Parathyroid adenoma (tissue), 2 donors: ENCODE data around the gene ORC6.

Experiments used
- H2AFZ ChIP-seq: fragments of 300-600 bp; sonication (generic); one replicate; pipeline ENCODE4 v1.7.0; 2017; ENCODE audit warnings: antibody characterized with exemption, mild to moderate bottlenecking
- H3K27ac ChIP-seq: fragments of 300-600 bp; sonication (generic); one replicate; pipeline ENCODE4 v1.7.0; 2017
- H3K27me3 ChIP-seq: fragments of 300-600 bp; sonication (generic); one replicate; pipeline ENCODE4 v1.7.0; 2017; ENCODE audit warnings: low read length; ENCODE audit not compliant: control insufficient read depth, insufficient read depth
- H3K36me3 ChIP-seq: fragments of 300-600 bp; sonication (generic); one replicate; pipeline ENCODE4 v1.7.0; 2017; ENCODE audit warnings: low read length; ENCODE audit not compliant: control insufficient read depth, insufficient read depth
- H3K4me1 ChIP-seq: fragments of 300-600 bp; sonication (generic); one replicate; pipeline ENCODE4 v1.7.0; 2017; ENCODE audit warnings: control low read depth
- H3K4me2 ChIP-seq: fragments of 300-600 bp; sonication (generic); one replicate; pipeline ENCODE4 v1.7.0; 2017; ENCODE audit warnings: low read length
- H3K4me3 ChIP-seq: fragments of 300-600 bp; sonication (generic); one replicate; pipeline ENCODE4 v1.7.0; 2017; ENCODE audit warnings: low read depth, low read length
- H3K79me2 ChIP-seq: fragments of 300-600 bp; sonication (generic); one replicate; pipeline ENCODE4 v1.7.0; 2017; ENCODE audit warnings: control low read depth
- H3K9ac ChIP-seq: fragments of 300-600 bp; sonication (generic); one replicate; pipeline ENCODE4 v1.7.0; 2017; ENCODE audit warnings: mild to moderate bottlenecking
- H3K9me3 ChIP-seq: fragments of 300-600 bp; sonication (generic); one replicate; pipeline ENCODE4 v1.7.0; 2017; ENCODE audit warnings: low read length; ENCODE audit not compliant: control insufficient read depth
- TF ChIP-seq, protein P1 (sequence below): fragments of 300-600 bp; sonication (generic); IDR thresholded peaks from one replicate; pipeline ENCODE4 v1.7.0; 2017; ENCODE audit warnings: antibody characterized with exemption, mild to moderate bottlenecking
- donor health status: primary hyperparathyroidism.

Gene ORC6, protein sequence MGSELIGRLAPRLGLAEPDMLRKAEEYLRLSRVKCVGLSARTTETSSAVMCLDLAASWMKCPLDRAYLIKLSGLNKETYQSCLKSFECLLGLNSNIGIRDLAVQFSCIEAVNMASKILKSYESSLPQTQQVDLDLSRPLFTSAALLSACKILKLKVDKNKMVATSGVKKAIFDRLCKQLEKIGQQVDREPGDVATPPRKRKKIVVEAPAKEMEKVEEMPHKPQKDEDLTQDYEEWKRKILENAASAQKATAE

DNA sequence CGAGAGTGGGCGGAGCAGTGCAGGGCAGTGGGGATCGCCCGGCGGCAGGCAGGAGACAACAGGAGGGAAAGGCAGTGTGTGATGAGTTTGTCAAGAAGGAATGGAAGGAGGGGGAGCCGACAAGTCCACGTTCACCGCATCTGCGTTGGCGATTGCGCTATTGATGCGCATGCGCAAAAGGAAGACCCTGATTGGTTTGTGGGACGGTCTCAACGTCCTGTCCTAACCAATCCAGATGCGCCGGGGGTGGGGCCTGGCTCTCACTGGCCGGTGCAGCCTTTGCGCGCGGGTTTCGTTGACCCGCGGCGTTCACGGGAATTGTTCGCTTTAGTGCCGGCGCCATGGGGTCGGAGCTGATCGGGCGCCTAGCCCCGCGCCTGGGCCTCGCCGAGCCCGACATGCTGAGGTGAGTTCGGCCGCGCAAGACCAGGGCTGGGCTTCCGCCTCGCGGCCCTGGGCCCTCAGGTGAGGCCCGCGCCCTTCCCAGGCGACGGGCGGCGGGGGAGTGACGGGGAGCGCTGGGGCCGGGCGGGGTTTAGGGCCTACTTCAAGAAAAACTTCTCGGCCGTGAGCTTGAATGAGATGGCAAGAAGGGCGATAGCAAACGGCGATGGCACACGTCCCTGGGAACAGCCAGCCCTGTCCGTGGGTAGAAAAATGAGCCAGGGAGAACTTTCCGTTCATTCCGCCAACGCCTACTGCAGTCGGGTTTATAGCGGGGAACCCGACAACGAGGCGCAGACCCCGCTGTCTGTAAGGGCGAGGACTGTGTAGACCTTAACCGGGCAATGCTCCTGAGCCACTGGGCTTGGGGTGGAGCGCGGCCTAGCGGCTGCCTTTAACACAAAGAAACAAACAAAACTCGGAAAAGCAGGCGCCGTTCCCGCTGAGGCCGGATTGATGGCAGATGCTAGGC is at the start of gene ORC6:
Gene ORC6, plus strand, starts transcription at position 295 of the 916 bp plus-strand sequence. Its CDS starts 47 bp downstream, at position 342.
- TF ChIP-seq, protein P1, sequence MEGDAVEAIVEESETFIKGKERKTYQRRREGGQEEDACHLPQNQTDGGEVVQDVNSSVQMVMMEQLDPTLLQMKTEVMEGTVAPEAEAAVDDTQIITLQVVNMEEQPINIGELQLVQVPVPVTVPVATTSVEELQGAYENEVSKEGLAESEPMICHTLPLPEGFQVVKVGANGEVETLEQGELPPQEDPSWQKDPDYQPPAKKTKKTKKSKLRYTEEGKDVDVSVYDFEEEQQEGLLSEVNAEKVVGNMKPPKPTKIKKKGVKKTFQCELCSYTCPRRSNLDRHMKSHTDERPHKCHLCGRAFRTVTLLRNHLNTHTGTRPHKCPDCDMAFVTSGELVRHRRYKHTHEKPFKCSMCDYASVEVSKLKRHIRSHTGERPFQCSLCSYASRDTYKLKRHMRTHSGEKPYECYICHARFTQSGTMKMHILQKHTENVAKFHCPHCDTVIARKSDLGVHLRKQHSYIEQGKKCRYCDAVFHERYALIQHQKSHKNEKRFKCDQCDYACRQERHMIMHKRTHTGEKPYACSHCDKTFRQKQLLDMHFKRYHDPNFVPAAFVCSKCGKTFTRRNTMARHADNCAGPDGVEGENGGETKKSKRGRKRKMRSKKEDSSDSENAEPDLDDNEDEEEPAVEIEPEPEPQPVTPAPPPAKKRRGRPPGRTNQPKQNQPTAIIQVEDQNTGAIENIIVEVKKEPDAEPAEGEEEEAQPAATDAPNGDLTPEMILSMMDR: peak; percentile 33
- H2AFZ ChIP-seq: peak within 1 kb of the TSS; percentile 63
- peak within 1 kb of the TSS; percentile 96 for H3K4me3 ChIP-seq
- H3K27ac ChIP-seq: peak within 1 kb of the TSS; percentile 90
- no peaks in the 10 kb centered on the region for H3K27me3 ChIP-seq
- peaks cover 30% of the 10 kb centered on the region for H3K79me2 ChIP-seq
- H3K36me3 ChIP-seq: no peaks in the 10 kb centered on the region
- H3K4me2 ChIP-seq: peak within 1 kb of the TSS; percentile 74
- peak within 1 kb of the TSS; percentile 15 for H3K9ac ChIP-seq
- H3K9me3 ChIP-seq: no peaks in the 10 kb centered on the region
- H3K4me1 ChIP-seq: peaks cover 18% of the 10 kb centered on the region

DNA sequence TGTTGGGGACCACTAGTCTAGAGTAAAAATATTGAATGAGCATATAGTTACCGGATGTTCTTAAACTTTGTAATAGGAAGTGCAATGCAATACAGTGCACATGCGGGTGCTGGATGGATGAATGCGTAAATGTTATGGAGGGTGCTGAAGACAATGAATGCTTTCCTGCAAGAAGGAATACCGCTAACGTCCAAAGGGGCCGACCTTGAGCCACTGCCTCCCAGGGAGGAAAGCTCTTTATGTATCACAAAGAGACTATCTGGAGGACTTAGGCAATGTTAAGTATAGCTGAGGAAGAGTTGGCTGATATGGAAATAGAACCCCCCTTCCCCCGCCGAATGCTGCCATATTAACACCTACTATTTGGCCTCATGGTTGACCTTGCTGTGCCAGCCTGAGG is 40.8 kb upstream of the ORC6 start:
- H3K4me2 ChIP-seq: no peak overlapping the region
- TF ChIP-seq, protein P1: no peak
- H3K9me3 ChIP-seq: no peaks in the 10 kb centered on the region
- H3K79me2 ChIP-seq: no peaks in the 10 kb centered on the region
- no peak overlapping the region for H3K4me3 ChIP-seq
- H3K4me1 ChIP-seq: no peaks in the 10 kb centered on the region
- no peaks in the 10 kb centered on the region for H3K36me3 ChIP-seq
- no peaks in the 10 kb centered on the region for H3K27me3 ChIP-seq
- H2AFZ ChIP-seq: no peak overlapping the region
- H3K27ac ChIP-seq: no peak overlapping the region
- no peak overlapping the region for H3K9ac ChIP-seq

DNA sequence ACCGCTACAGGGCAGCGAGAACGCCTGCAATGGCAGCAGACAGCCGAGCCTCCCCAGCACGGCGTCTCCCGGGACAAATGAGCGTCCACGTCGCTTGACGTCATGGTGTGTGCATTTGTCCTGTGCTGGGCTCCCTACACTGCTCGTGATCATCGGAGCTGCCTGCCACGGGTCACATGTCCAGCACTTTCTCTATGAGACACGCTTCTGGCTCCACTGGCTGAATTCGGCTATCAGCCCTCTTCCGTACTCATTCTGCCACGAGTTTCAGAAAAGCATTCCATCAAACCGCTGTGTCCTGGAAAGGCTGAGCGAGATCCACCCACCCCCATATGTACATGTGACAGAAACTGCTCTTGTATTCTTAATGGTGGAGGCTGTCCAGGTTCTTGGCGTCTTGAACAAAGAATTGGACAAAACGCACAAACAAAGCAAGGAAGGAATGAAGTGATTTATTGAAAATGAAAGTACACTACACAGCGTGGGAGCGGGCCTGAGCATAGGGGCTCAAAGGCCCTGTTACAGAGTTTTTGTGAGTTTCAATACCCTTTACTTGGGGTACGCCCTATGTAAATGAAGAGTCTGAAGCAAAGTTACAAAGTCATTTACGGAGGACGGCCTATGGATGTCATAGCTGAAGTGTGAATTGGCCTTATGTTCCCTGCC is 39.7 kb upstream of the ORC6 start:
- Histone ChIP-seq H3K27me3 (no peaks in the 10 kb centered on the region), H3K4me2 (no peak overlapping the region), H3K9ac (no peak overlapping the region), H3K27ac (no peak overlapping the region), H3K79me2 (no peaks in the 10 kb centered on the region), H2AFZ (no peak overlapping the region), H3K36me3 (no peaks in the 10 kb centered on the region), H3K9me3 (no peaks in the 10 kb centered on the region), H3K4me3 (no peak overlapping the region), H3K4me1 (no peaks in the 10 kb centered on the region)
- TF ChIP-seq, protein P1: no peak

DNA sequence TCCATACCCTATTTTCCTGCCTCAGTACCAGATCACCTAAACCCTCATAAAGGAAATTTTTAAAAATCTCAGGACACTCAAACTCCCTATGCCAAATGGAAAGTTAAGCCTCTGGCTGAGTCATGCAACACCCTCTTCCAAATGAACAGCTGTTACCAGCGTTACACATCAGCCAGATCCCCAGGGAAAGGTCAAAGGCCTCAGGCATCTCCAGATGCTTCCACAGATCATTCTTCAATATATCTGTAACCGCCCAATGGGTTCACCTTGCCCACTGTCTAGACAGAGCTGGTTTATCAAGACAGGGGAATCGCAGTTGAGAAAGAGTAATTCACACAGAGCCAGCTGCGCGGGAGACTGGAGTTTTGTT is 39.2 kb upstream of the ORC6 start:
- no peaks in the 10 kb centered on the region for H3K9me3 ChIP-seq
- no peak overlapping the region for H3K9ac ChIP-seq
- no peak overlapping the region for H3K4me2 ChIP-seq
- no peaks in the 10 kb centered on the region for H3K79me2 ChIP-seq
- H3K36me3 ChIP-seq: no peaks in the 10 kb centered on the region
- no peak overlapping the region for H3K27ac ChIP-seq
- no peaks in the 10 kb centered on the region for H3K4me1 ChIP-seq
- H2AFZ ChIP-seq: no peak overlapping the region
- H3K4me3 ChIP-seq: no peak overlapping the region
- TF ChIP-seq, protein P1: no peak
- no peaks in the 10 kb centered on the region for H3K27me3 ChIP-seq
